ENCODE data around the gene LSR.

LSR gene

GRCh38 chr19:35288331-35288730, 39.5 kb downstream of the LSR start:
- no peak for DNase-seq (ENCODE audit: low spot score)
- TF ChIP-seq CTCF (IDR thresholded peaks at IDR 0.05; ENCODE audit: extremely low read depth, missing control alignments) = no peak

- TF ChIP-seq CTCF (IDR thresholded peaks at IDR 0.05; ENCODE audit: extremely low read depth, missing control alignments) = no peak
- DNase-seq (ENCODE audit: low spot score) = no peak
Measured at GRCh38 chr19:35288906-35289305, 40.1 kb downstream of the LSR start.

GRCh38 chr19:35290381-35291127, 41.8 kb downstream of the LSR start:
- DNase-seq (ENCODE audit: low spot score) = no peak
- no peak for TF ChIP-seq CTCF (IDR thresholded peaks at IDR 0.05; ENCODE audit: extremely low read depth, missing control alignments)

GRCh38 chr19:35291259-35291658, 42.5 kb downstream of the LSR start:
- TF ChIP-seq CTCF (IDR thresholded peaks at IDR 0.05; ENCODE audit: extremely low read depth, missing control alignments) = no peak
- DNase-seq (ENCODE audit: low spot score) = no peak

- DNase-seq (ENCODE audit: low spot score) = no peak
- TF ChIP-seq CTCF (IDR thresholded peaks at IDR 0.05; ENCODE audit: extremely low read depth, missing control alignments) = no peak
Measured at GRCh38 chr19:35291916-35292315, 43.1 kb downstream of the LSR start, which contains the start of gene MAG. Gene MAG (plus strand): TSS chr19:35292161. CDS start chr19:35295409, 3,248 bp downstream.

GRCh38 chr19:35292421-35293362, 43.9 kb downstream of the LSR start:
- no peak for TF ChIP-seq CTCF (IDR thresholded peaks at IDR 0.05; ENCODE audit: extremely low read depth, missing control alignments)
- DNase-seq (ENCODE audit: low spot score) = no peak

GRCh38 chr19:35293363-35293739, 44.5 kb downstream of the LSR start:
- no peak for TF ChIP-seq CTCF (IDR thresholded peaks at IDR 0.05; ENCODE audit: extremely low read depth, missing control alignments)

More at GRCh38 chr19:35293363-35293739, 44.5 kb downstream of the LSR start:
- DNase-seq (ENCODE audit: low spot score) = no peak

All from GM20000 (cell line).